ENCODE data around the gene ENDOV. TPM values are rescaled to one million over a fixed set of nuclear protein-coding genes. Genes with fewer than 3 reads are reported as not detected.

ENDOV gene
- total and polyA plus RNA-seq, 4 donors: 5.7 to 11.9 (median 8.3) TPM

DNA sequence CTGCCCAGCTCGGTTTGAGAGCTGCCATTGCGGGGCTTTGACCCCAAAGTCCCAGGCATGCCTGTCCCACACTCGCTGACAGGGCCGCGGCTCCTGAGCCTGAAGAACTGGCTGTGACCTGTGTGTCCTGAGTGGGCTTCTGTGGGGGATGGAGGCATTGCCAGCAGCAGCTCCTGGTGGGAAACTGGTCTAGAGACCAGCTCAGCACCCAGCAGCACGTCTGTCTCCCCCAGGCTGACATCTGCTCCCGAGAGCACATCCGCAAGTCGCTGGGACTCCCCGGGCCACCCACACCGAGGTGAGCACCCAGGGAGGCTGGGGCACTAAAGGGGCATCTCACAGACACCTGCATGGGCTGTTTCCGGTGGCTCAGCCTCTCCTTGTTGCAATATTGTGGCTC is 13.4 kb downstream of the ENDOV start:
- H3K4me1 ChIP-seq (ENCODE audit: control insufficient read depth in 4 of 4, insufficient read depth in 4 of 4, low read length in 3 of 4): peaks cover 0 to 3% (median under 1%) of the 10 kb centered on the region in 4 donors
- H3K9ac ChIP-seq (ENCODE audit: low read depth in 1 of 2, low read length in 2 of 2): no peak overlapping the region
- WGBS: 92% methylated on average over 12 of the region's 12 CpGs
- no peaks in the 10 kb centered on the region for H3K9me3 ChIP-seq (ENCODE audit: control insufficient read depth in 4 of 4, low read length in 3 of 4)
- H3K27ac ChIP-seq (ENCODE audit: low read depth in 1 of 2, low read length in 2 of 2): no peak overlapping the region
- TF ChIP-seq, protein P1, sequence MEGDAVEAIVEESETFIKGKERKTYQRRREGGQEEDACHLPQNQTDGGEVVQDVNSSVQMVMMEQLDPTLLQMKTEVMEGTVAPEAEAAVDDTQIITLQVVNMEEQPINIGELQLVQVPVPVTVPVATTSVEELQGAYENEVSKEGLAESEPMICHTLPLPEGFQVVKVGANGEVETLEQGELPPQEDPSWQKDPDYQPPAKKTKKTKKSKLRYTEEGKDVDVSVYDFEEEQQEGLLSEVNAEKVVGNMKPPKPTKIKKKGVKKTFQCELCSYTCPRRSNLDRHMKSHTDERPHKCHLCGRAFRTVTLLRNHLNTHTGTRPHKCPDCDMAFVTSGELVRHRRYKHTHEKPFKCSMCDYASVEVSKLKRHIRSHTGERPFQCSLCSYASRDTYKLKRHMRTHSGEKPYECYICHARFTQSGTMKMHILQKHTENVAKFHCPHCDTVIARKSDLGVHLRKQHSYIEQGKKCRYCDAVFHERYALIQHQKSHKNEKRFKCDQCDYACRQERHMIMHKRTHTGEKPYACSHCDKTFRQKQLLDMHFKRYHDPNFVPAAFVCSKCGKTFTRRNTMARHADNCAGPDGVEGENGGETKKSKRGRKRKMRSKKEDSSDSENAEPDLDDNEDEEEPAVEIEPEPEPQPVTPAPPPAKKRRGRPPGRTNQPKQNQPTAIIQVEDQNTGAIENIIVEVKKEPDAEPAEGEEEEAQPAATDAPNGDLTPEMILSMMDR (IDR thresholded peaks at IDR 0.05; ENCODE audit: low read depth, low read length, missing input control): no peak
- TF ChIP-seq, protein P2, sequence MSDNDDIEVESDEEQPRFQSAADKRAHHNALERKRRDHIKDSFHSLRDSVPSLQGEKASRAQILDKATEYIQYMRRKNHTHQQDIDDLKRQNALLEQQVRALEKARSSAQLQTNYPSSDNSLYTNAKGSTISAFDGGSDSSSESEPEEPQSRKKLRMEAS (IDR thresholded peaks at IDR 0.05): no peak
- no peak overlapping the region for H3K4me3 ChIP-seq (ENCODE audit: low read depth in 1 of 3, low read length in 3 of 3)
- no peak for DNase-seq (ENCODE audit: low spot score)
- no peaks in the 10 kb centered on the region for H3K27me3 ChIP-seq (ENCODE audit: control insufficient read depth in 4 of 4, insufficient read depth in 4 of 4, low read length in 3 of 4)
- H3K36me3 ChIP-seq (ENCODE audit: control insufficient read depth in 4 of 4, insufficient read depth in 3 of 4, low read depth in 1 of 4, low read length in 3 of 4): peaks cover 0 to 2% (median 0%) of the 10 kb centered on the region in 4 donors

DNA sequence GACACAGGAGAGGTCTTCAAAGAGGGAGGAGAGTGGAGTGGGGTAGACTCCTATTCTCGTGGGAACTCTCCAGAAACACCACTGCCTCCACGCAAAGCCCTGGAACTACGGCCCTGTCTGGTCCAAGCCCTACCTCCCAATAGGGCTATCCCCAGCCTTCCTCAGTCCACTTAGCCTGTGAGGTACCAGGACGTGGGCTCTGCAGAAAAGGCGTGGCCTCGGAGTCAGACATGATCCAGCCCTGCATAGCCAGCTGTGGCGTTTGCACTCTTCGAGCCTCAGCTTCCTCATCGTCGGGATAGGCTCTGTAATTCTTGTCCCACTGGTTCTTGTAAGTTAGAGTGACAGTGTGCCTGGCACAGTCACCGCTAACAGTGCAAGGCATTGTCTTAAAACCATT is 13.8 kb downstream of the ENDOV start:
- Histone ChIP-seq H3K27me3 (ENCODE audit: control insufficient read depth in 4 of 4, insufficient read depth in 4 of 4, low read length in 3 of 4) (no peaks in the 10 kb centered on the region), H3K9me3 (ENCODE audit: control insufficient read depth in 4 of 4, low read length in 3 of 4) (no peaks in the 10 kb centered on the region), H3K4me1 (ENCODE audit: control insufficient read depth in 4 of 4, insufficient read depth in 4 of 4, low read length in 3 of 4) (peaks cover 0 to 3% (median under 1%) of the 10 kb centered on the region in 4 donors), H3K4me3 (ENCODE audit: low read depth in 1 of 3, low read length in 3 of 3) (no peak overlapping the region), H3K27ac (ENCODE audit: low read depth in 1 of 2, low read length in 2 of 2) (no peak overlapping the region), H3K36me3 (ENCODE audit: control insufficient read depth in 4 of 4, insufficient read depth in 3 of 4, low read depth in 1 of 4, low read length in 3 of 4) (peaks cover 0 to 2% (median 0%) of the 10 kb centered on the region in 4 donors), H3K9ac (ENCODE audit: low read depth in 1 of 2, low read length in 2 of 2) (no peak overlapping the region)
- WGBS: 93% methylated on average over 11 of the region's 11 CpGs
- TF ChIP-seq, protein P1 (IDR thresholded peaks at IDR 0.05; ENCODE audit: low read depth, low read length, missing input control): no peak
- TF ChIP-seq, protein P3, sequence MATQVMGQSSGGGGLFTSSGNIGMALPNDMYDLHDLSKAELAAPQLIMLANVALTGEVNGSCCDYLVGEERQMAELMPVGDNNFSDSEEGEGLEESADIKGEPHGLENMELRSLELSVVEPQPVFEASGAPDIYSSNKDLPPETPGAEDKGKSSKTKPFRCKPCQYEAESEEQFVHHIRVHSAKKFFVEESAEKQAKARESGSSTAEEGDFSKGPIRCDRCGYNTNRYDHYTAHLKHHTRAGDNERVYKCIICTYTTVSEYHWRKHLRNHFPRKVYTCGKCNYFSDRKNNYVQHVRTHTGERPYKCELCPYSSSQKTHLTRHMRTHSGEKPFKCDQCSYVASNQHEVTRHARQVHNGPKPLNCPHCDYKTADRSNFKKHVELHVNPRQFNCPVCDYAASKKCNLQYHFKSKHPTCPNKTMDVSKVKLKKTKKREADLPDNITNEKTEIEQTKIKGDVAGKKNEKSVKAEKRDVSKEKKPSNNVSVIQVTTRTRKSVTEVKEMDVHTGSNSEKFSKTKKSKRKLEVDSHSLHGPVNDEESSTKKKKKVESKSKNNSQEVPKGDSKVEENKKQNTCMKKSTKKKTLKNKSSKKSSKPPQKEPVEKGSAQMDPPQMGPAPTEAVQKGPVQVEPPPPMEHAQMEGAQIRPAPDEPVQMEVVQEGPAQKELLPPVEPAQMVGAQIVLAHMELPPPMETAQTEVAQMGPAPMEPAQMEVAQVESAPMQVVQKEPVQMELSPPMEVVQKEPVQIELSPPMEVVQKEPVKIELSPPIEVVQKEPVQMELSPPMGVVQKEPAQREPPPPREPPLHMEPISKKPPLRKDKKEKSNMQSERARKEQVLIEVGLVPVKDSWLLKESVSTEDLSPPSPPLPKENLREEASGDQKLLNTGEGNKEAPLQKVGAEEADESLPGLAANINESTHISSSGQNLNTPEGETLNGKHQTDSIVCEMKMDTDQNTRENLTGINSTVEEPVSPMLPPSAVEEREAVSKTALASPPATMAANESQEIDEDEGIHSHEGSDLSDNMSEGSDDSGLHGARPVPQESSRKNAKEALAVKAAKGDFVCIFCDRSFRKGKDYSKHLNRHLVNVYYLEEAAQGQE (IDR thresholded peaks at IDR 0.05): no peak
- TF ChIP-seq, protein P4, sequence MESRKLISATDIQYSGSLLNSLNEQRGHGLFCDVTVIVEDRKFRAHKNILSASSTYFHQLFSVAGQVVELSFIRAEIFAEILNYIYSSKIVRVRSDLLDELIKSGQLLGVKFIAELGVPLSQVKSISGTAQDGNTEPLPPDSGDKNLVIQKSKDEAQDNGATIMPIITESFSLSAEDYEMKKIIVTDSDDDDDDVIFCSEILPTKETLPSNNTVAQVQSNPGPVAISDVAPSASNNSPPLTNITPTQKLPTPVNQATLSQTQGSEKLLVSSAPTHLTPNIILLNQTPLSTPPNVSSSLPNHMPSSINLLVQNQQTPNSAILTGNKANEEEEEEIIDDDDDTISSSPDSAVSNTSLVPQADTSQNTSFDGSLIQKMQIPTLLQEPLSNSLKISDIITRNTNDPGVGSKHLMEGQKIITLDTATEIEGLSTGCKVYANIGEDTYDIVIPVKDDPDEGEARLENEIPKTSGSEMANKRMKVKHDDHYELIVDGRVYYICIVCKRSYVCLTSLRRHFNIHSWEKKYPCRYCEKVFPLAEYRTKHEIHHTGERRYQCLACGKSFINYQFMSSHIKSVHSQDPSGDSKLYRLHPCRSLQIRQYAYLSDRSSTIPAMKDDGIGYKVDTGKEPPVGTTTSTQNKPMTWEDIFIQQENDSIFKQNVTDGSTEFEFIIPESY (IDR thresholded peaks at IDR 0.05): no peak
- TF ChIP-seq, protein P2 (IDR thresholded peaks at IDR 0.05): no peak
- no peak for TF ChIP-seq RXRA (IDR thresholded peaks at IDR 0.05)
- TF ChIP-seq NR2F2 (IDR thresholded peaks at IDR 0.05): no peak
- TF ChIP-seq HNF4A (conservative IDR thresholded peaks at IDR 0.05): no peak
- TF ChIP-seq, protein P5, sequence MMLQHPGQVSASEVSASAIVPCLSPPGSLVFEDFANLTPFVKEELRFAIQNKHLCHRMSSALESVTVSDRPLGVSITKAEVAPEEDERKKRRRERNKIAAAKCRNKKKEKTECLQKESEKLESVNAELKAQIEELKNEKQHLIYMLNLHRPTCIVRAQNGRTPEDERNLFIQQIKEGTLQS (IDR thresholded peaks at IDR 0.05): no peak
- TF ChIP-seq GABPA (IDR thresholded peaks at IDR 0.05 in 1 of 2, conservative IDR thresholded peaks at IDR 0.05 in 1 of 2): no peak
- no peak for TF ChIP-seq FOXA2 (IDR thresholded peaks at IDR 0.05)
- no peak for DNase-seq (ENCODE audit: low spot score)

All from liver (tissue), 9 donors.